NCI-H510A (cell line): Measurements from ENCODE around the gene SLC6A3.

Experiments
- DNase-seq: peaks from one replicate; lab custom pipeline; 2025; lab: John Stamatoyannopoulos, UW

Gene SLC6A3

DNA sequence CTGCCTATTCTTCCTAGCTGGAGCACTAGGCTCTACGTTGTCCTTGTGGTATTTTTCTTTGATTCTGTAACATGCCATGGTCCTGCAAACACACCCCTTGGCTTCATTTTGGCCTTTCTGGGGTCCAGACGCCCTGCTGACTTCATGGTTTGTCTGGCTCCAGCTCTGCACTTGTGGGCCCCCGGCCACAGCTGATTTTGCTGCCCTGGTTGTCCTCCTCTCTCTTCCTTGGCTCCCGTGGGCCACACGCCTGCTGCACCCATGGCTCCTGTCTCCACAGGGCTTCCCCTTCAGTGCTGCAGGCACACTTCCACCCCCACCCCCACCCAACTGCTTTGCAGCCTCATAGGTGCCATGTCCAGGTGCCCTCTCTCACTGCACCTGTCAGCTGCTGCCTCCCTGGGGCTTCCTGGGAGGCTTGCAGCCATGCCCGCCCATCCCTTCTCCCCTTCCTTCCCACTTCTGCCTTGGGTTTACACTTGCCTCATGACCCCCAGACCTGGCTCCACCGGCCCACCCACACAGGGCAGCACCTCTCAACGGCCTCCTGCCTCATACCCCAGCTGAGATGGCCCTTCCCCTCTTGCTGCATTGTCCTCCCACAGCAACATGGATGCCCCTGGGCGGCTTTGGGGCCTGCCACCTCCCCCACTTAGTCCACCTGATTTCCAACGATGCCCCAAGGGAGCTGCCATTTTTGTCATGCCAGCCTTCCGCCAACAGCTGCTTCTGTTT, 25.6 kb downstream of the SLC6A3 start:
- DNase-seq: no peak

DNA sequence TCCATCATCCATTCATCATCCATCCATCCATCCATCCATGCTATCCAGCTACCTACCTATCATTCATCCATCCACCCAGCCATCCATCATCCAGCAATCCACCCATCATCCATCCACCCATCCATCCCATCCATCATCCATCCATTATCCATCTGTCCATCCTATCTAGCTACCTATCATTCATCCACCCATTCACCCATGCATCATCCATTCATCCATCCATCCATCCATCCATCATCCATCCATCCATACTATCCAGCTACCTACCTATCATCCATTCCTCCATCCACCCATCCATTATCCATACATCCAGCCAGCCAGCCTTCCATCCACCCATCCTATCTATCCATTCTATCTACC, 26.3 kb downstream of the SLC6A3 start:
- DNase-seq: no peak

DNA sequence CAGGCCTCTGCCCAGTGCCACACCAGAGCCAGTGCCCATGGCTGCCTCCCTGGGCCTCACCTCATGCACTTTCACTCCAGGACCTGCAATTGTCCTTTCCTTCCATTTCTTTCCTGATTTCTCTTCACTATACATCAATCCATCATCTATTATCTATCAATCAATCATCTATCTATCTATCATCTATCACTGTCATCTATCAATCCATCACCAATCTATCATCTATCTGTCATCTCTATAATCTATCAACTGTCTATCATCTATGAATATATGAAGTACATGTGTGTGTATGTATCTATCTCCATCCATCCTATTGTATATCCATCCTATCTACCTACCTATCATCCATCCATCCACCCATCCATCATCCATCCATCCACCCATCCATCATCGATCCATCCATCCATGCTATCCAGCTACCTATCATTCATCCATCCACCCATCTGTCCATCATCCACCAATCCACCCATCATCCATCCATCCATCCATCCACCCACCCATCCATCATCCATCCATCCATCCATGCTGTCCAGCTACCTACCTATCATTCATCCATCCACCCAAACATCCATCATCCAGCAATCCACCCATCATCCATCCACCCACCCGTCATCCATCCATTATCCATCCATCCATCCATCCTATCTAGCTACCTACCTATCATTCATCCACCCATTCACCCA, 26.9 kb downstream of the SLC6A3 start:
- DNase-seq: no peak

DNA sequence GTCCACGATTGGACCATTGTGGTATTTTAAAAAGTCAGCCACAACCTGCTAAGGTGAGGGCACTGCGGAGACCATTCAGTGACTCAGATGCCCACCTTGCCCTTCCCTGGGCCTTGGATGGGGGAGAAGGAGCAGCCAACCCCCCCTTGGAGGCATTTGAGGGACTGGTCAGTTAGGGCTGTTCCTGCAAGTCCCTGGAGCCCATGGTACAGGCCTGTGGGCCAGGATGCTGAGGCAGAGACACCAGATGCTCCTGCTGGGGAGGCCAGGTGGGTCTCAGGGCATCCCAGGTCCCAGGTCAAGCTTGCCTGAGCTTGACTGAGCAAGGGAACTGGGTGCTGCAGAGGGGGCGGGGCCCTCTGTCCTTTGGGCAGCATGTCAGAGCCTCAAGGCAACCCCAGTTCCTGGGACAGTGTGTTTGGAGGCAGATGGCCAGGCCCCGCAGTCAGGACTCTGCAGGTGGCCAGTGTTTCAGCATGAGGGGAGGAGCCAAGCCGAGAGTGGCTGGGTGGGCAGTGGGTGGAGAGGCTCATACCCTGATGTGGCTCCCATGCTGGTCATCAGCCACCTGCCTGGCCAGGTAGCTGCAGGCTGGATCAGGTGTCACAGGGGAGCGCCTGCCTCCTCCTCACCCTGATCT, 27.5 kb downstream of the SLC6A3 start:
- no peak for DNase-seq

DNA sequence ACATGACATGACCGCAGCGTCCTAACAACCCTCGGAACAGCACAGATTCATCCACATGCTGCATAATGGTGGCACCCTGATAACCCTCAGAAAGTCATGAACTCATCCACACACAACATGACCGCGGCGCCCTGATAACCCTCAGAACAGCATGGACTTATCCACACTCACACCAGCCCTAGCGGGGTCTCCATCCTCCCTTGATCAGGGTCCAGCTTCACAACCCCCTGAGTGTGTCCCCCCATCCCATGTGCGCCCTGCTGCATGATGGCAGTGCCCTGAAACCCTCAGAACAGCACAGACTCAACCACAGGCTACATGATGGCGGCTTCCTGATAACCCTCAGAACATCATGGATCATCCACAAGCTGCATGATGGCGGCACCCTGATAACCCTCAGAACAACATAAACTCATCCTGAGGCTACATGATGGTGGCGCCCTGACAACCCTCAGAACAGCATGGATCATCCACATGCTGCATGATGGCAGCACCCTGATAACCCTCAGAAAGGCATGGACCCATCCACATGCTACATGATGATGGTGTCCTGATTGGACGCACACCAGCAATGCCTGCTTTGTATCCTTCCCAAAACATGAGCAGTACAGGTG, 28.3 kb downstream of the SLC6A3 start:
- no peak for DNase-seq

DNA sequence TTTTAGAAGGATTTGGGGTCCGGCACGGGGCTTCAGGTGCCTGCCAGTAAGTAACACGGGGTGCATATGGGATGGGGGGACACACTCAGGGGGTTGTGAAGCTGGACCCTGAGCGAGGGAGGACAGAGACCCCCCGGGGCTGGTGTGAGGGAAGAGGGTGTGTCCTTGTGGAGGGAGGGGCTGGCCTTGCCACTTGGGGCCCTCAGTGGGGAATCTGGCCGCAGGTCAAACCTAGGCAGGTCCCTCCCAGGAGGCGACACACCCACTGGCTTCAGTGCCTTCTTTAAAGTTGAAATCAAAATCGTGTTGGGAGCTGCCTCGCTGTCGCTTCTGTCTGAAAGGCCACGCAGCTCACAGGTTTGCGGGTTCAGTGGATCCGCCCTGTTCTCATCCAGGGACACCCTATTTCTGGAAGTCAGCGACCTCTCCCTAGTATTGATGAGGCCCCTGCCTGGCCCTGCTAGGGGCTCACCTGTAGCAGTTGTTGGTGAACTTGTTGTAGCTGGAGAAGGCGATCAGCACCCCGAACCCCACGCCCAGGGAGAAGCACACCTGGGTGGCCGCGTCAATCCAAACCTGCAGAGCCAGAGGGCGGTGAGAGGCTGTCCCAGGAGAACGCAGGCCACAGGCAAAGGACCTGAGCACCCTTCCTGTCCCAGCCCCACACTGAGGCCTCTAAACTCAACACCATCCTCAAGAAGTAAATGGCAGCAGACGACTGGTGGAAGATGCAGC, 29.4 kb downstream of the SLC6A3 start:
- no peak for DNase-seq

DNA sequence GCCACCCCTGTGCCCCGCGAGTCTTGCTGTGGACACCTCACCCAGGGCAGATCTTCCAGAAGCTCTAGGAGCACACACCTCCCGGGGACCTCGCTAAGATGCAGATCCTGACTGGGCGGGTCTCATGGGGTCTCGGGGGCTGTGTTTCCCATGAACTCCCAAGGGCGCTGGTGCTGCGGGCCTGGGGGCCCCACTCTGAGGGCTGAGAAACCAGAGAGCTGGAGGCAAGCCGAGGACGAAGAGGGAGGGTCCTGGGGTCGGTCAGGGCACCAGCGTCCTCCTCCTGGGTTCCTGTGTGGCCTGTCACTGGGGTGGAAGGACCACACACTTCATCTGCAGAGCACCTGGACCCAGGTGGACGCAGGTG, 30.2 kb downstream of the SLC6A3 start:
- no peak for DNase-seq

DNA sequence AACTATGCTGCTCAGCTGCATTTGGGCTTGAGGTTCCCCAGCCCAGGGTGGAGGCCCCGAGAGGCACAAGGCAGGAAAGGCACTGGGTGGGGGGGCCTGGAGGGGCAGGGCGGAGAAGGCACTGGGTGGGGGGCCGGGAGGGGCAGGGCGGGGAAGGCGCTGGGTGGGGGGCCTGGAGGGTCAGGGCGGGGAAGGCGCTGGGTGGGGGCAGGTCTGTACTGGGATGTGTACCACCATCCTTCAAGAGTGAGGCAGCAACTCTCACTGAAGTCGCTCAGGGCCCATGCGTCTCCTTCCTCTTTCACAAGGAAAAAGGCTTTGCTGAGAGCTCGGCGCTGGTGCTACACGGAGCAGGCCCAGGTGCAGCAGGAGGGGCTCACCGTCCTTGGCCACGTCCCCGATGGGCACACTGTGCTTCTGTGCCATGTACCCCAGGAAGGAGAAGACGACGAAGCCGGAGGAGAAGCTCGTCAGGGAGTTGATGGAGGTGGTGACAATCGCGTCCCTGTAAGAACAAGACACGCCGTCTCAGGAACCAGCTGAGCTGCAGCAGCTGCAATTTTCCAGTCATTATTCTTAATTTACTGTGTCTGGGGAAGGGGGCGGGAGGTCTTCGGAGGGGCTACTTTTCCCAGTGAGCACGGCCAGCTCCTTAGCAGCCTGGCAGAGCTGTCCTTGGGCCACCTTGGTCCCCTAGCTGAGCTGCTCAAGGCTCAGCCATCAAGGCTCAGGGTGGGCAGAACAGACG, 30.8 kb downstream of the SLC6A3 start:
- DNase-seq: no peak

DNA sequence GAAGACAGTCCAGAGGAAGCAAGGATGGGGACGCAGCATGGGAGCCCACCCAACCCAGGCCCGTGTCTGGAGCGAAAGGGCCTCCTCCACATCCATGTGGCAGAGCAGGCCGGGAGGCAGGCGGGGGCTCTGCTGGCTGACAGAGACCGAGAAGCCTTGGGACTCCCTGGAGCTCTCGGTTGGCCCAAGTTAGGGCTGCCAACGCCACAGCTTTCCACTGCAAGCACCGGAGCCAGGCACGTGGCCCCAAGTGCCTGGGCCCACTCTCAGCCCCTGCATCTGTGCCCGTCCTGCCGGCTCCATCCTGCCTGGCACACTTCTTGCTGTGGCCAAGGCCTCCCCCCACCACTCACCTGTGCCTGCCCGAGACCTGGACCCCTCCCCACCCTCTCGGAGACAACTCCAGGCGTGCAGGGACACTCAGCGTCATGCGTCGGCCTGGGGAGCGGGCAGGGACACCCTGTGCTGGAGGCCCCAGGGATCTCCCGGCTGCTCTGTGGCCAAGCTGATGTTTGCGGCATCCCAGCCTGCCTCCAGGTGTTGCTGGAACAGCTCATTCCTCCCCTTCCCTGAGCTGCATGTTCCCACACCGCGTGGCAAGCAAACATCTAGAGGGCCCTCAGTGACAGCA, 31.5 kb downstream of the SLC6A3 start:
- no peak for DNase-seq

DNA sequence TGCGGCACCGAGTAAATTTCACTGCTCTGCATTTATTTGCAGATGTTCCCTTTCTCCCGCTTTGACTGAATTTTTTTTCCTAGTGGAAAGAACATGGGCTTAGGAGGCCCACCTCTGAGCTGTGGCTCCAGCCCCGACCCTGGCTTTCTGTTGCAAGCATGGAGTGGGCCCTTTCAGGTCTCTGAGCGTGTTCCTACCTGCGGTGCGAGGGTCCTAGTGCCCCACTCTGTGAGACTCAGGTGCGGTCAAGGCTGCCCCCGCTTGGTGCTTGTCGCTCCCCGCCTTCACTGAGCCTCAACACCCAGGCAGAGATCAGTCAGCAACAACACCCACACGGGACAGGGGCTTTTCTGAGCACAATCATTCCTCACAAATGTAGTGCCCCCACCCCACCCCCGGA, 32.0 kb downstream of the SLC6A3 start:
- no peak for DNase-seq

DNA sequence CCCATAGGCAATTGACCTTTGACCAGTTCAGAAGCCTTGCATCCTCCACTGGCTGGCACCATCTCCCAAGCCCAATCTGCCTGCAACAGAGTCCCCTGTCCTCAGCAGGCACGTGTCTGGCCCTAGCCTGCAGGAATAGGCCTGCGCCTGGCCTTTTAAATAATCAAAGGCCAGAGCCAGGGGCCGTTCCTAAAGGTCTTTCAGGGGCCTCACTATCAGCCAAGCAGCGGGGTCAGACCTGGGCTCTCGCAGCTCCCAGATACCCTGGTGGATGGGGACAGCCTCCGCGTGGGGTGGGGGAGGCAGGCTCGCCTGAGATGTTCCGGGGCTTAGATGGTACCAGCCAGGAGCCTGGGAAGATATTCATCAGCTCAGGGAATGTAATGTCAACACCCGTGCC, 32.6 kb downstream of the SLC6A3 start:
- DNase-seq: no peak

DNA sequence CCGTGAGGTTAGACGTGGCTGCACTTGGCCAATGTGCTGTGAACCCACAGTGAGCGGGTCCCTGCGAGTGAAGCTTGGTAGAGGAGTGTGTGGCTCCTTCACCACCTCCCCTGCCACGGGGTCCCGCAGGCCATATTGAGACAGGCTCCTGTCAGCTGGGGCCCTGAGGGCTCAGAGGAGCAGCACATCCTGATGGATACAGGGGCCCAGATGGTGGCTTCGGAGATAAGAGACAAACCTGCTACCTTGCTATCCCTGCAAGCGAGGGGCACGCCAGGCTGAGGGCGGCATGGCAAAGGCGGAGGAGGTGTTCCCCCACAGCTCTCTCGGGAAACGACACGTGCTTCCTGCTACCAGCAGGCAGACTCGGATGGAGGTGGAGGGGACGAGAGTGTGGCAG, 33.1 kb downstream of the SLC6A3 start:
- DNase-seq: no peak

DNA sequence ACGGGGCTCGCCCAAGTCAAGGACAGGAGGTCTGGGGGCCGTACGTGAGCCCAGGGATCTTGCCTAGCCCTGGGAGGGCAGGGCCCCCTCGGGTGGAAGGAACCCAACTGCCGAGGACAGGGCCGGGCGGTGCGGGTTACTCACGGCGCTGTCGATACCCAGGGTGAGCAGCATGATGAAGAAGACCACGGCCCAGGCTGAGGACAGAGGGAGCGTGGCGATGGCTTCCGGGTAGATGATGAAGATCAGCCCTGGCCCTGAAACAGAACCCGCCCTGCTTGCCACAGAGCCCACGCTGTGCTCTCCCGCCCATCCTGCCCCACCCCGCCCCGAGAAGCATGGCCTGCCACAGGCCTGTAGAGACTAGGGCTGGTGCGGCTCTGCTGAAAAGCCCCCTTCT, 34.1 kb downstream of the SLC6A3 start:
- DNase-seq: no peak

DNA sequence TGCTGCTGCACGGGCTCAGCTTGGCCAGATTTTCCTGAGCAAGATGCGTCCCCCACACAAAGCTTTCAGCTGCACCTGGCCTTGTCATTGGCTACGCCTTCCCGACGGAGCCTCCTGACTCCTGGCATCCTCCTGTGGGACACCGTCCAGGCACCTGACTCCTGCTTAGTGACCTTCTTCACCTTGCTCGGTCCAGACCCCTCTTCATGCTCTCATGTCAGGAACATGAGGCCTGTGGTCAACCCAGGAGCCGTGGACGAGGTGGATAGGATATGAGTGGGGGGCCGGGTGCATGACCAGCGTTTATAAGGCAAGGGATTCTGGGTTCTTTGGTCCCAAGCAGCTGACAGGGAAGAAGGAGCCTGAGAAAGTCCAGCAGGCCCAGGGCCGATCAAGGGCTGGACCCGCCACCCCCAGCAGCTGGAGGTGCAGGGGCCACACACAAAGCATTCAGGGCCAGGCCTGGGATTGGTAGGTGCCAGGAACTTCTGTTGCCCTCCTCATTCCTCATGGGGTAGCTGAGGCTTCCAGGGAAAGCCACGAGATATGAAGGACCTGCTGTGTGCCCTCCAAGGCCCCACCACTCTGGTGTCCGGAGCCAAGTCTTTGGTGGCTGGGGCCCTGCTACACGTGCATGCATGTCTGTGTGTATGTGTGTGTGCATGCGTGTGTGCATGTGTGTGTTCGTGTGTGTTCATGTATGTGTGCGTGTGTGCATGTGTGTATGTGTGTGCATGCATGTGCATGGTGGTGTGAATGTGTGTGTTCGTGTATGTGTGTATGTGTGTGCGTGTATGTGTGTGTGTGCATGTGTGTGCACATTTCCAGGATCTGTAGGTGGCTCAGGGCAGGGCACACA, 34.9 kb downstream of the SLC6A3 start:
- no peak for DNase-seq

DNA sequence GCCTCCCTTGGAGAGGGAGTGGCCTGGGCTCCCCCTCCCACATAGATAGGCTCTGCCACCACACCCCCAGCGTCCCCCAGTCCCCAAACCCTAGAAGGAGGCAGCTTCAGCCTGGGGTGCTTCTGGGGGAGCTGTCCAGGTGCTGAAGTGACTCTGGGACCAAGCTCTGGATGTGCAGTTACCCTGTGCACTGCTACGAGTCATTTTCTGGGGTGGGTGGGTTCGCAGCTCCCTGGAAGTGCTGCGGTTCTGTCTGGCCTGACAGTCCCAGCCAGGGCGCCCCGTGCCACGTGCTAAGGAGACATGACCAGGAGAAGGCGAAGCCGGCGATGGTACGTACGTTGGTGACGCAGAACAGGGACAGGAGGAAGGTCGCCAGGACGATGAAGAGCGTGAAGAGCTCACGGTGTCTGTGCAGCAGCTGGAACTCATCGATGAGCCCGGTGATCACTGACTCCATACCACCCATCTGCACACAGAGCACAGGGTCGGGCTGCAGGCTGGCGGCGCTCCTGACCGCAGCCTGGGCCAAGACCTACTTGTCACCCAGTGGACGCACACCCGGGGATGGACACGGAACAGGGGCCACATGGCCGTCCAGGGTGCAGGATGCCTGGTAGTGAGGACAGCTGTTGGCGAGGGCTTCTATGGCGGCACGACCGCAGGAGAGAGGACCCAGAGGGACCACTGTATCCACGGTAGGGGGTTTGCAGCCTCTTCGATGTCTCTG, 35.7 kb downstream of the SLC6A3 start:
- DNase-seq: no peak

DNA sequence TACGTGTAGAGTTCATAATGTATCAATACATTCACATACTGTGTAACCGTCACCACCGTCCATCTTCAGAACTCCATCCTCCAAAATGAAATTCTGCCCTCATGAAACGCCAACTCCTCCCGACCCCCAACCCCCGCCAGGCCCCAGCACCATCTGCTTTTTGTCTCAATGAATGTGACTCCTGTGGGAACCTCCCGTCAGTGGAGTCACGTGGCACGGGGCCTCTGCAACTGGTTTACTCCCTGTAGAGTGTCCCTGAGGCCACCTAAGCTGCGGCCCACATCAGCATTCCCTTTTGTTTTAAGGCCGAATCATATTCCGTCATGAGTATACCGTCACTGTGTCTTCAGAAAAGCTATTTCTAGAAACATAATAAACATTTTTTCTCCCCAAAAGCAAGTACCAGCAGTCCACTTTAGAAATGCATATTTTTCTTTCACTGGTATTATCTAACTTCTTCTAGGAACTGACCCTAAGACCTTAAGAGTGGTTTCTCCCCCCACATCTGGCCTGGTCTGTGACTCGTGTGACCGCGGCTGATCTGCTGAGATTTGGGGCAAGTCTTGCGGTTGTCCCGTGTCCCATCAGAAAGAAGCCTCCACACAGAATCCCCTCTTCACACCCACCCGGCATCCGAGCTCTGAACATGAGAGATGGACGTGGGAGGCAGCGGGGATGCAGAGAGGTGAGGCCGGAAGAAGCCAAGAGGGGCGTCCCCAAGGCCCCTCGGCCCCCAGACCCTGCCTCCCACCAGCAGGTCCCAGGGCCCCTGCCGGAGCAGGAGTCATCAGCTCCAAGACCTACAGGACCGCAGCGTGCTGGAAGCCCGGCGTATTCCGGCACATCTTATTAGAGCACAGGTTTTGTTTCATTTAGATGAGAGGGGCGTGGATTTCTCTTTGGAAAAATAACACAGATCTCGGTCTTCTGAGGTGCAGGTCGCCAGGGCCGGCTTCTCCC, 38.3 kb downstream of the SLC6A3 start:
- DNase-seq: no peak

DNA sequence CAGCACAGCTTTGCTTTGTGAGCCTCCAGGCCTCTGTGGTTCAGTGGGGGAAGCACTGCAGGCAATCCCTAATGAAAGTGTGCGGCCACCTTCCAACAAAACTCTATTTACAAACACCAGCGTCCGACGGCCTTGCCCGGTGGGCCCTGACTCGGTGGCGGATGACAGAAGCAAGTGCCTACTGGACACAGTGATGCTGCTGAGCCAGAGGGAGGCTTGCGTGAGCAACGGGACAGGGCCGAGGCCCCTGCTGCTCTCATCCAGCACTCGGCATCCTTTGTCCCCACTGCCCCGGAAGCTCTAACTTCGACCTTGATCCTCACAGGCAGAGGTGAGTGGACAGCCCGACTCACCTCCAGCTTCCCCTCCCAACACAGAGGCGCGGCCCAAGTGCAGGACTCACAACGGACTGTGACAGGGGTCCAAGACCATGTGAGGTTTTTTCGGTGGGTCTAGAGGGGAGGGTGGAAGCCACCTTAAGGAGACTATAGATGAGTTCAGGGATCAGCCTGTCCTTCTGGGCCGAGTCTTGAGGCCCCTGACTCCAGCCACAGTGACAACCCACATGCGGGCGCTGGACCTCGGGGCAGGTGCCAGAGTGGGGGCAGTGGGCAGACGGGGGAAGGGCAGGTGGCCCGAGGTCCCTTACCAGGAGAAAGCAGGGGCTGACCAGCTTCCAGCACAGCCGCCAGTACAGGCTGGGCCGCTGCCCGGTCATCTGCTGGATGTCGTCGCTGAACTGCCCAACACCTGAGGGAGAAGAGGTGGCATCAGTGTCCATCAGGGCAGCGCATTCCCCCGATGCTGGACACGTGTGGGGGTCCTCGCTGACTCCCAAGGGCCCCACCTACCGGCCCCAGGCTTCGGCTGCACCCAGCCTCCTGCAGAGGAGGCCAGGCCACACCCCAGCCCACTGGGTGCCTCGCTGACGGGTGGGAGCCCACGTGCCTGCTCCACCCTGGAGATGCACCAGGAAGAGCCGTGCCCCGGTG, 39.4 kb downstream of the SLC6A3 start:
- DNase-seq: no peak
